ENCODE results near the gene BTNL9. TPM values are rescaled to one million over a fixed set of nuclear protein-coding genes. Genes with fewer than 3 reads are reported as not detected.

The BTNL9 gene
- total RNA-seq, 1 donor from 2014 or later, result not detected

DNA sequence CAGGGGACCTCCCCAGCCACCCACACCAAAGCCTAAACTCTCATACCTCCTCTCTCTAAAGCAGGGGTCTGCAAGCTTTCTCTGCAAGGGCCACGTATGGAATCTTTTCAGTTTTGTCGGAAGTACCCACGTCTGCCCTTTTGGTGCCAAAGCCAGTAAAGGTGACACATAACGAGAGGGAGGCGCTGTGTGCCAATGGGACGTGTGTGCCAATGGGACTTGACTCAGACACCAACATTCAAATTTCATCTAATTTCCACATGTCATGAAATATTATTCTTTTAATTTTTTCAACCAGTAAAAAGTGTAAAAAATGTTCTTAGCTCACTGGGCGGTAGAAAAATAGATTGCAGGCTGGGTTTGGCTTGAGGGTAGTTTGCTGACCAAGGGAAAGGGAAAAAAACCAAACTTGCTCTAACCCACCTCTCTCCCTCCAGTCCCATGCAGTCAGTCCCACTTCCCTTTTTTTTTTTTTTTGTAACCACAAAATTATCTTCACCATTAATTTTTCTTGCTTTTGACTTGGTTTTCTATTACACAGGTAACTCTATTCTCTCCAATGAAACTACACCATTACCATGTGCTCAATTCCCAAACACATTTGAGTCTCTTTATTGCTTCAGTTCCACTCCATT lies 65.4 kb downstream of the BTNL9 start:
- Mint-ChIP-seq H3K9me3 (ENCODE audit: low read depth) (no peaks in the 10 kb centered on the region), H3K4me1 (ENCODE audit: low read depth) (peaks cover 4% of the 10 kb centered on the region), H3K27ac (ENCODE audit: unreplicated experiment) (no peak overlapping the region), H3K27me3 (ENCODE audit: low read depth) (peaks cover 48% of the 10 kb centered on the region), H3K4me3 (ENCODE audit: unreplicated experiment) (no peak overlapping the region), H3K36me3 (ENCODE audit: low read depth) (peaks cover 2% of the 10 kb centered on the region)
- TF ChIP-seq, protein P1, sequence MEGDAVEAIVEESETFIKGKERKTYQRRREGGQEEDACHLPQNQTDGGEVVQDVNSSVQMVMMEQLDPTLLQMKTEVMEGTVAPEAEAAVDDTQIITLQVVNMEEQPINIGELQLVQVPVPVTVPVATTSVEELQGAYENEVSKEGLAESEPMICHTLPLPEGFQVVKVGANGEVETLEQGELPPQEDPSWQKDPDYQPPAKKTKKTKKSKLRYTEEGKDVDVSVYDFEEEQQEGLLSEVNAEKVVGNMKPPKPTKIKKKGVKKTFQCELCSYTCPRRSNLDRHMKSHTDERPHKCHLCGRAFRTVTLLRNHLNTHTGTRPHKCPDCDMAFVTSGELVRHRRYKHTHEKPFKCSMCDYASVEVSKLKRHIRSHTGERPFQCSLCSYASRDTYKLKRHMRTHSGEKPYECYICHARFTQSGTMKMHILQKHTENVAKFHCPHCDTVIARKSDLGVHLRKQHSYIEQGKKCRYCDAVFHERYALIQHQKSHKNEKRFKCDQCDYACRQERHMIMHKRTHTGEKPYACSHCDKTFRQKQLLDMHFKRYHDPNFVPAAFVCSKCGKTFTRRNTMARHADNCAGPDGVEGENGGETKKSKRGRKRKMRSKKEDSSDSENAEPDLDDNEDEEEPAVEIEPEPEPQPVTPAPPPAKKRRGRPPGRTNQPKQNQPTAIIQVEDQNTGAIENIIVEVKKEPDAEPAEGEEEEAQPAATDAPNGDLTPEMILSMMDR (IDR thresholded peaks at IDR 0.05), result no peak
- DNase-seq (ENCODE audit: low spot score), result no peak

DNA sequence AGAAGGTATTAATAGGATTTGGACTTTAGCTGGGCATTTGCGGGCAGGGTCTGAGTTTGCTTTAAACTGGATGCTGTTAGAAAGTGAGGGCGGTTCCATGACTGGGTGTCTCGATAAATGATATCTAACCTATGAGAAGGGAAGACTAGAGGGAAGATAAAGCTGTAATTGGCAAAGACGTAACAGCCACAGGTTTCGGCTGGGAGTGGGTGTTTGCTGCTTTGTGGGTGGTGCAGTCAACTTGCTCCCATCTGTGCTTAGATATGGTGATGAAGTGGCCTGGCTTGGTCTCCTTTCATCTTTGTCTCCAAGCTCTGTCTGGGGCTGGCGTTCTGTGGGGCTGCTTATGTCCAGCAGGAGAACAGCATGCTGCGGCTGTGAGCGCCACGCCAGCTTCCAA lies 67.6 kb downstream of the BTNL9 start:
- Mint-ChIP-seq H3K4me1 (ENCODE audit: low read depth) (peaks cover 4% of the 10 kb centered on the region), H3K27ac (ENCODE audit: unreplicated experiment) (no peak overlapping the region), H3K9me3 (ENCODE audit: low read depth) (no peaks in the 10 kb centered on the region), H3K4me3 (ENCODE audit: unreplicated experiment) (no peak overlapping the region), H3K27me3 (ENCODE audit: low read depth) (peaks cover 67% of the 10 kb centered on the region), H3K36me3 (ENCODE audit: low read depth) (peaks cover 2% of the 10 kb centered on the region)
- DNase-seq (ENCODE audit: low spot score), result no peak
- TF ChIP-seq, protein P1 (IDR thresholded peaks at IDR 0.05), result no peak

DNA sequence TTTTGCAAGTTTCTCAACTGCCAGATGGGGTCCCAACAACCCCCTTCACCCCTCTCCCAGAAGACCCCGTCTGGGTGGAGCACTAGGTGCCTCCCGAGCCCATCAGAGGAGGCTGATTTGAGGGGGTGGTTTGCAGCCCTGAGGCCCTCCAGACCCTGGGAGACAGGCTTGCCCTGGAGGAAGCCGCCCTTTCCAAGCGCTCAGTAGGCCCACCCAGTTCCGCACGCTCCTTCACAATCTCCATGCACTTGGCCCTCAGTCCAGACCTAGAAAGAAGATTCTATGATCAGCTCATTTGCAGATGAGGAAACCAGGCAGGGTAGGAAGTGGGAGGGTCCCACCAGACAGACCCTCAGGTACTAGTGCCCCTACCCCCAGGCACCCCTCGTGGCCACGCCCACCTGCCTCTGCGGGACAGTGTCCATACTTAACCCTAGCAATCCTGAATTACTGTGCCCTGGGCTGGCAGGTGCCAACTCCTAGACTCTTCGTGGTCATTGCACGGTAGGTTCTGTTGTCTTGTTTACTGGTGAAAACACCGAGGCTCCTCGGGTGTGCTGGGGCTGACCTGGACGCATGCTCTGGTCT lies 68.6 kb downstream of the BTNL9 start:
- Mint-ChIP-seq H3K36me3 (ENCODE audit: low read depth) (peaks cover 2% of the 10 kb centered on the region), H3K9me3 (ENCODE audit: low read depth) (no peaks in the 10 kb centered on the region), H3K4me1 (ENCODE audit: low read depth) (peaks cover 4% of the 10 kb centered on the region), H3K27me3 (ENCODE audit: low read depth) (peaks cover 69% of the 10 kb centered on the region), H3K27ac (ENCODE audit: unreplicated experiment) (no peak overlapping the region), H3K4me3 (ENCODE audit: unreplicated experiment) (no peak overlapping the region)
- TF ChIP-seq, protein P1 (IDR thresholded peaks at IDR 0.05), result no peak
- no peak for DNase-seq (ENCODE audit: low spot score)

DNA sequence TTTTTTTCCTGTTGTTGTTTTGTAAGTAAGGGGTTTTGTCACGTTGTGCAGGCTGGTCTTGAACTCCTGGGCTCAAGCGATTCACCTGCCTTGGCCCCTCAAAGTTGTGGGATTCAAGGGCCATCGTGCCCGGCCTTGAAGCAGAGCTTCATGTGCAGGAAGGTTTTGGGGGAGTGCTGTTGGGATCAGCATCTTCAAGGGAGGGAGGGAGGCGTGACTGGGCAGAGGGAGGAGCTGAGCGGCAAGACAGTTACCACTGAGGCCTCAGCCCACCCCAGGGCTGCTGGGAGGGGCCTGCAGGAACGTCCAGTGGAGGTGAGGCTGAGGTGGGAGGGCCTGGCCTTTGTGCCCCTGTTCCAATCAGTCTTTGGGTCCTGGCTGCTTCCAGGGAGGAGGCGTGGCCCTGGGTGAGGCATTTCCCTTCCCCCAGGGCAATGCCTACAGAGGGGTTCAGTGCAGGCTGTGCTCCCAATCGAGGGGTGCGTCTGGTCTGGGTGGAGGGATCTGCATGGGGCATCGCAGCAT lies 69.5 kb downstream of the BTNL9 start:
- TF ChIP-seq, protein P1 (IDR thresholded peaks at IDR 0.05), result no peak
- Mint-ChIP-seq H3K4me1 (ENCODE audit: low read depth) (peaks cover 2% of the 10 kb centered on the region), H3K27me3 (ENCODE audit: low read depth) (peaks cover 71% of the 10 kb centered on the region), H3K36me3 (ENCODE audit: low read depth) (no peaks in the 10 kb centered on the region), H3K27ac (ENCODE audit: unreplicated experiment) (no peak overlapping the region), H3K9me3 (ENCODE audit: low read depth) (no peaks in the 10 kb centered on the region), H3K4me3 (ENCODE audit: unreplicated experiment) (no peak overlapping the region)
- DNase-seq (ENCODE audit: low spot score), result no peak

DNA sequence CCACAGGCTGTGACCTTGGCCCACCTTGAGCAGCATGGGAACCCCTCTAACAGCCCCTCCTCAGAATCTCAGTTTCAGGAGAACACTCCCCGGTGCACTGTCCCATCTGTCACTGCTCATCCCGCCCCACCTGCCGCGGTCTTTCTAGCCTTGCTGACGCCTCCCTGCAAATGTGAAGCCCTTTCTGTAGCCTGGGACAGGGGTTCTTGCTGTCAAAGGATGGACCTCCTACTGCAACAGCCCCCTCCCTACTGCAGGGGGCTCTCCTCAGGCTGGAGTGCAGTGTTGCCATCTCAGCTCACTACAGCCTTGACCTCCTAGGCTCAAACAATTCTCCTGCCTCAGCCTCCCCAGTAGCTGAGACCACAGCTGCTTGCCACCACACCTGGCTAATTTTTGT lies 70.9 kb downstream of the BTNL9 start:
- Mint-ChIP-seq H3K4me3 (ENCODE audit: unreplicated experiment) (no peak overlapping the region), H3K36me3 (ENCODE audit: low read depth) (no peaks in the 10 kb centered on the region), H3K27ac (ENCODE audit: unreplicated experiment) (no peak overlapping the region), H3K4me1 (ENCODE audit: low read depth) (peaks cover 13% of the 10 kb centered on the region), H3K9me3 (ENCODE audit: low read depth) (no peaks in the 10 kb centered on the region), H3K27me3 (ENCODE audit: low read depth) (peaks cover 71% of the 10 kb centered on the region)
- DNase-seq (ENCODE audit: low spot score), result no peak
- TF ChIP-seq, protein P1 (IDR thresholded peaks at IDR 0.05), result no peak

Small RNA genes within 50 kb of the gene (microRNA-seq; reads per million reads assigned to microRNA genes)
- gene MIR8089 (ENCODE audit: borderline number of aligned reads), result not detected

Other genes starting within 250 kb of the BTNL9 start
- gene MGAT1, start 237.5 kb upstream of the BTNL9 start, total RNA-seq, result 119 to 136 TPM (median 123 TPM) in 3 replicates
- gene ZFP62, start 179.0 kb upstream of the BTNL9 start, total RNA-seq, result 13.3 to 19.2 TPM (median 13.9 TPM) in 3 replicates
- gene BTNL8, start 141.1 kb upstream of the BTNL9 start, total RNA-seq, result not detected in 3 replicates
- not detected in 3 replicates for gene BTNL3, start 51.4 kb upstream of the BTNL9 start, total RNA-seq
- gene OR2V1, start 90.9 kb downstream of the BTNL9 start, total RNA-seq, result not detected in 3 replicates
- not detected in 3 replicates for gene OR2V2, start 107.3 kb downstream of the BTNL9 start, total RNA-seq
- 4.2 to 8.1 TPM (median 5.7 TPM) in 3 replicates for gene TRIM7, start 164.9 kb downstream of the BTNL9 start, total RNA-seq
- gene TRIM41, start 183.0 kb downstream of the BTNL9 start, total RNA-seq, result 17.9 to 24.3 TPM (median 19.3 TPM) in 3 replicates
- 995 to 1,189 TPM (median 1,167 TPM) in 3 replicates for gene RACK1, start 203.6 kb downstream of the BTNL9 start, total RNA-seq
- 7.2 to 12.7 TPM (median 8.3 TPM) in 3 replicates for gene TRIM52, start 220.9 kb downstream of the BTNL9 start, total RNA-seq

Data from chondrocyte (in vitro differentiated cells).